ENCODE data around the gene C2.
"Not testable (repeated sequence)": the region's sequence is repeated elsewhere in the genome, so short reads cannot be mapped to it uniquely, and the experiment has no call there.

The C2 gene

GRCh38 chr6:31968791-31969711 lies 41.5 kb downstream of the C2 start:
- H3K27ac Mint-ChIP-seq: no peak overlapping the region
- peaks cover 40% of the 10 kb centered on the region for H3K4me1 Mint-ChIP-seq
- H3K9me3 Mint-ChIP-seq: no peaks in the 10 kb centered on the region
- no peak overlapping the region for H3K4me3 Mint-ChIP-seq
- ATAC-seq: no peak
- peaks cover 4% of the 10 kb centered on the region for H3K27me3 Mint-ChIP-seq
- peaks cover 30% of the 10 kb centered on the region for H3K36me3 Mint-ChIP-seq (ENCODE audit: low read depth)
- DNase-seq: no peak

GRCh38 chr6:31969712-31970603 lies 42.4 kb downstream of the C2 start:
- peak overlapping the region; percentile 99 for H3K27ac Mint-ChIP-seq
- peaks cover 46% of the 10 kb centered on the region for H3K4me1 Mint-ChIP-seq
- no peak for DNase-seq
- no peaks in the 10 kb centered on the region for H3K9me3 Mint-ChIP-seq
- H3K27me3 Mint-ChIP-seq: peaks cover 4% of the 10 kb centered on the region
- peak overlapping the region; percentile 87 for H3K4me3 Mint-ChIP-seq
- peaks cover 27% of the 10 kb centered on the region for H3K36me3 Mint-ChIP-seq (ENCODE audit: low read depth)
- no peak for ATAC-seq

GRCh38 chr6:31970604-31971271 lies 43.2 kb downstream of the C2 start:
- Mint-ChIP-seq H3K27me3 (peaks cover 4% of the 10 kb centered on the region), H3K4me3 (peak overlapping the region; percentile 87), H3K9me3 (no peaks in the 10 kb centered on the region), H3K27ac (peak overlapping the region; percentile 99), H3K36me3 (ENCODE audit: low read depth) (peaks cover 26% of the 10 kb centered on the region), H3K4me1 (peaks cover 46% of the 10 kb centered on the region)
- DNase-seq (no peak), ATAC-seq (no peak)

- ATAC-seq (no peak), DNase-seq (no peak)
- H3K27me3 Mint-ChIP-seq: peaks cover 4% of the 10 kb centered on the region
- peaks cover 46% of the 10 kb centered on the region for H3K4me1 Mint-ChIP-seq
- no peaks in the 10 kb centered on the region for H3K9me3 Mint-ChIP-seq
- H3K36me3 Mint-ChIP-seq (ENCODE audit: low read depth): peaks cover 26% of the 10 kb centered on the region
- peak overlapping the region; percentile 99 for H3K27ac Mint-ChIP-seq
- peak overlapping the region; percentile 87 for H3K4me3 Mint-ChIP-seq
These were observed 43.9 kb downstream of the C2 start for GRCh38 chr6:31971279-31971992.

- peak within 1 kb of the TSS; percentile 87 for H3K4me3 Mint-ChIP-seq
- H3K27ac Mint-ChIP-seq: peak within 1 kb of the TSS; percentile 99
- H3K36me3 Mint-ChIP-seq (ENCODE audit: low read depth): peaks cover 31% of the 10 kb centered on the region
- peak; percentile 97 for ATAC-seq
- peaks cover 4% of the 10 kb centered on the region for H3K27me3 Mint-ChIP-seq
- peaks cover 46% of the 10 kb centered on the region for H3K4me1 Mint-ChIP-seq
- DNase-seq: peak; percentile 96
- no peaks in the 10 kb centered on the region for H3K9me3 Mint-ChIP-seq
These were observed 44.6 kb downstream of the C2 start, which contains the start of gene DXO for GRCh38 chr6:31971993-31972708. DXO (minus strand) TSS chr6:31972138; CDS start chr6:31971675, 463 bp downstream.

GRCh38 chr6:31972709-31973350 lies 45.3 kb downstream of the C2 start:
- DNase-seq (no peak), ATAC-seq (peak; percentile 6)
- Mint-ChIP-seq H3K27me3 (peaks cover 4% of the 10 kb centered on the region), H3K4me1 (peaks cover 46% of the 10 kb centered on the region), H3K9me3 (no peaks in the 10 kb centered on the region), H3K4me3 (peak overlapping the region; percentile 87), H3K36me3 (ENCODE audit: low read depth) (peaks cover 27% of the 10 kb centered on the region), H3K27ac (peak overlapping the region; percentile 99)

GRCh38 chr6:31976065-31976464 lies 48.5 kb downstream of the C2 start:
- H3K4me3 Mint-ChIP-seq, H3K9me3 Mint-ChIP-seq, H3K27ac Mint-ChIP-seq, DNase-seq, ATAC-seq, H3K27me3 Mint-ChIP-seq: not testable (repeated sequence)
- peaks cover 13% of the 10 kb centered on the region for H3K36me3 Mint-ChIP-seq (ENCODE audit: low read depth)
- peaks cover 28% of the 10 kb centered on the region for H3K4me1 Mint-ChIP-seq

GRCh38 chr6:31977816-31978431 lies 50.4 kb downstream of the C2 start:
- H3K36me3 Mint-ChIP-seq (ENCODE audit: low read depth): peaks cover 9% of the 10 kb centered on the region
- no peak overlapping the region for H3K4me3 Mint-ChIP-seq
- no peaks in the 10 kb centered on the region for H3K9me3 Mint-ChIP-seq
- no peak overlapping the region for H3K27ac Mint-ChIP-seq
- H3K4me1 Mint-ChIP-seq: peaks cover 17% of the 10 kb centered on the region
- DNase-seq (no peak), ATAC-seq (no peak)
- no peaks in the 10 kb centered on the region for H3K27me3 Mint-ChIP-seq

- Mint-ChIP-seq H3K4me3 (no peak overlapping the region), H3K4me1 (peaks cover 7% of the 10 kb centered on the region), H3K36me3 (ENCODE audit: low read depth) (peaks cover 8% of the 10 kb centered on the region), H3K27ac (no peak overlapping the region), H3K27me3 (no peaks in the 10 kb centered on the region), H3K9me3 (no peaks in the 10 kb centered on the region)
- DNase-seq (no peak), ATAC-seq (no peak)
These were observed 51.3 kb downstream of the C2 start for GRCh38 chr6:31978831-31979230.

- H3K36me3 Mint-ChIP-seq (ENCODE audit: low read depth): peaks cover 6% of the 10 kb centered on the region
- H3K4me1 Mint-ChIP-seq: peaks cover 3% of the 10 kb centered on the region
- ATAC-seq: no peak
- no peak overlapping the region for H3K27ac Mint-ChIP-seq
- no peak for DNase-seq
- no peak overlapping the region for H3K4me3 Mint-ChIP-seq
- H3K9me3 Mint-ChIP-seq: no peaks in the 10 kb centered on the region
- no peaks in the 10 kb centered on the region for H3K27me3 Mint-ChIP-seq
These were observed 51.9 kb downstream of the C2 start for GRCh38 chr6:31979238-31979898.

- not testable (repeated sequence) for H3K4me3 Mint-ChIP-seq; ATAC-seq; H3K9me3 Mint-ChIP-seq; H3K36me3 Mint-ChIP-seq (ENCODE audit: low read depth); H3K27ac Mint-ChIP-seq; DNase-seq; H3K4me1 Mint-ChIP-seq; H3K27me3 Mint-ChIP-seq
These were observed 52.8 kb downstream of the C2 start for GRCh38 chr6:31980195-31980876.

GRCh38 chr6:31980998-31981397 lies 53.5 kb downstream of the C2 start:
- not testable (repeated sequence) for H3K27ac Mint-ChIP-seq; ATAC-seq; H3K36me3 Mint-ChIP-seq (ENCODE audit: low read depth); H3K27me3 Mint-ChIP-seq; H3K4me1 Mint-ChIP-seq; DNase-seq; H3K4me3 Mint-ChIP-seq; H3K9me3 Mint-ChIP-seq
